IMR-90 (cell line): ENCODE measurements around the gene RPS6KA2. TPM values are rescaled to one million over a fixed set of nuclear protein-coding genes. Genes with fewer than 3 reads are reported as not detected.

Experiments used
- ATAC-seq: fragments of 200-7000 bp; cut with Tn5 transposase; 2 replicates; pipeline ENCODE4 v1.9.1; 2020; ENCODE audit warnings: low read depth, mild to moderate bottlenecking, moderate library complexity
- BruUV-seq: library from RNA; stranded (reverse); fragments of 400-500 nt; replicated peaks from 2 replicates; lab custom pipeline; 2021; lab: Mats Ljungman, UMichigan
- CTCF ChIA-PET: fragments of 300-600 bp; formaldehyde crosslinking; extraction: SDS; loops from one replicate; lab custom pipeline; 2021; ENCODE audit warnings: antibody characterized with exemption; lab: Yijun Ruan, JAX
- POLR2A ChIA-PET: fragments of 300-600 bp; sonication (Branson Sonifier 250); formaldehyde crosslinking; loops from one replicate; lab custom pipeline; 2022; ENCODE audit warnings: antibody characterized with exemption; ENCODE audit not compliant: unreplicated experiment; lab: Charles Lee
- DNase-seq: peaks from one replicate; pipeline ENCODE4 v3.0.0; 2013
- H2AFZ ChIP-seq: replicated peaks from 2 replicates; pipeline ENCODE3; 2013; ENCODE audit warnings: low read length, mild to moderate bottlenecking; ENCODE audit not compliant: poor library complexity
- H2AK5ac ChIP-seq: 2 replicates; pipeline ENCODE4 v1.6.1; 2013; ENCODE audit warnings: low read depth, low read length, inconsistent platforms
- H2AK9ac ChIP-seq: replicated peaks from 2 replicates; pipeline ENCODE3; 2013; ENCODE audit warnings: mild to moderate bottlenecking, low read depth, low read length, moderate library complexity; ENCODE audit not compliant: poor library complexity
- H2BK120ac ChIP-seq: 2 replicates; pipeline ENCODE4 v1.6.1; 2013; ENCODE audit warnings: low read depth, low read length, inconsistent platforms
- H2BK15ac ChIP-seq: 3 replicates; pipeline ENCODE4 v1.6.1; 2013; ENCODE audit warnings: low read depth, low read length, inconsistent platforms
- H2BK20ac ChIP-seq: 2 replicates; pipeline ENCODE4 v1.6.1; 2013; ENCODE audit warnings: low read depth, mild to moderate bottlenecking, inconsistent platforms, low read length, moderate library complexity
- H2BK5ac ChIP-seq: 2 replicates; pipeline ENCODE4 v1.6.1; 2013; ENCODE audit warnings: mild to moderate bottlenecking, low read depth, low read length, inconsistent platforms; ENCODE audit not compliant: poor library complexity, severe bottlenecking
- H3K14ac ChIP-seq: replicated peaks from 2 replicates; pipeline ENCODE4 v1.6.1; 2013; ENCODE audit warnings: low read depth, low read length, inconsistent platforms
- H3K18ac ChIP-seq: 2 replicates; pipeline ENCODE4 v1.6.1; 2013; ENCODE audit warnings: low read depth, low read length, control low read depth
- H3K23ac ChIP-seq: 2 replicates; pipeline ENCODE4 v1.6.1; 2013; ENCODE audit warnings: low read depth, low read length, inconsistent platforms
- H3K27ac ChIP-seq: 2 replicates; pipeline ENCODE4 v1.5.1; 2013; ENCODE audit warnings: mild to moderate bottlenecking, control low read depth, low read length; ENCODE audit not compliant: insufficient read depth
- H3K27me3 ChIP-seq: 2 replicates; pipeline ENCODE4 v1.6.1; 2013; ENCODE audit warnings: low read length; ENCODE audit not compliant: control insufficient read depth, insufficient read depth
- H3K36me3 ChIP-seq: 2 replicates; pipeline ENCODE4 v1.6.1; 2013; ENCODE audit warnings: low read length, mixed read lengths; ENCODE audit not compliant: control insufficient read depth, insufficient read depth
- H3K4ac ChIP-seq: 2 replicates; pipeline ENCODE4 v1.6.1; 2013; ENCODE audit warnings: low read depth, low read length, inconsistent platforms
- H3K4me1 ChIP-seq: 2 replicates; pipeline ENCODE4 v1.6.1; 2013; ENCODE audit warnings: low read length, mixed read lengths; ENCODE audit not compliant: control insufficient read depth, insufficient read depth
- H3K4me2 ChIP-seq: 2 replicates; pipeline ENCODE4 v1.6.1; 2013; ENCODE audit warnings: low read depth, mild to moderate bottlenecking, control low read depth, low read length, moderate library complexity
- H3K4me3 ChIP-seq: 2 replicates; pipeline ENCODE4 v1.5.1; 2013; ENCODE audit warnings: low read depth, mild to moderate bottlenecking, control low read depth, low read length, moderate library complexity; ENCODE audit not compliant: insufficient read depth
- H3K56ac ChIP-seq: 2 replicates; pipeline ENCODE4 v1.6.1; 2013; ENCODE audit warnings: low read length, inconsistent platforms; ENCODE audit not compliant: insufficient read depth; ENCODE audit errors: extremely low read depth
- H3K79me1 ChIP-seq, 2 experiments: 2 replicates each; pipeline ENCODE4 v1.6.1; 2013; ENCODE audit warnings: low read length in 2 of 2, inconsistent platforms in 1 of 2, low read depth in 1 of 2
- H3K9ac ChIP-seq: 2 replicates; pipeline ENCODE4 v1.6.1; 2013; ENCODE audit warnings: low read depth, low read length, control low read depth
- H3K9me1 ChIP-seq: 2 replicates; pipeline ENCODE4 v1.6.1; 2013; ENCODE audit warnings: low read length, inconsistent platforms; ENCODE audit not compliant: insufficient read depth
- H3K9me3 ChIP-seq: 2 replicates; pipeline ENCODE4 v1.6.1; 2013; ENCODE audit warnings: low read length; ENCODE audit not compliant: control insufficient read depth, insufficient read depth
- H4K20me1 ChIP-seq: 2 replicates; pipeline ENCODE4 v1.6.1; 2013; ENCODE audit warnings: low read length, inconsistent platforms; ENCODE audit not compliant: insufficient read depth
- H4K5ac ChIP-seq: 2 replicates; pipeline ENCODE4 v1.6.1; 2013; ENCODE audit warnings: mild to moderate bottlenecking, low read depth, low read length, control low read depth
- H4K8ac ChIP-seq, 2 experiments: 2 replicates each; pipeline ENCODE4 v1.6.1; 2013; ENCODE audit warnings: low read depth in 2 of 2, low read length in 2 of 2, control low read depth in 1 of 2, inconsistent platforms in 1 of 2
- H4K91ac ChIP-seq: 2 replicates; pipeline ENCODE4 v1.6.1; 2013; ENCODE audit warnings: low read depth, low read length, inconsistent platforms; ENCODE audit not compliant: insufficient read depth
- NFE2L2 ChIP-seq: fragments of 150-350 bp; IDR thresholded peaks from 2 replicates; pipeline ENCODE4 v1.6.1; 2016; ENCODE audit warnings: low read depth, mild to moderate bottlenecking, low read length
- USF2 ChIP-seq: fragments of 150-350 bp; IDR thresholded peaks from 2 replicates; pipeline ENCODE4 v1.6.1; 2017; ENCODE audit warnings: mild to moderate bottlenecking, antibody characterized with exemption, low read length, low read depth
- WGBS, 2 experiments: methylation state at CpG; one replicate each; pipeline versions ENCODE4 v1.1.5 to v1.1.7; 2013; ENCODE audit warnings: missing lambda C conversion rate in 2 of 2; ENCODE audit not compliant: insufficient read length in 1 of 2; ENCODE audit errors: extremely low coverage in 2 of 2; 5-methylcytosine and 5-hydroxymethylcytosine counted together
- dilution Hi-C: fragments of 300-500 bp; cut with HindIII; formaldehyde crosslinking; loops from one replicate; pipeline ENCODE4 v1.14.3; 2018; ENCODE audit warnings: low sequenced_read_pairs; ENCODE audit not compliant: unreplicated experiment
- in situ Hi-C: fragments of 300-500 bp; cut with MboI; formaldehyde crosslinking; loops from 3 replicates; pipeline ENCODE4 v1.14.3; 2019; ENCODE audit warnings: low sequenced_read_pairs, inconsistent platforms, mixed read lengths
- intact Hi-C: fragments of 100-400 bp; cut with micrococcal nuclease; formaldehyde crosslinking; loops from 2 replicates; pipeline ENCODE4 v1.10.0; 2022
- polyA plus RNA-seq, 3 experiments: library from polyadenylated mRNA; depleted of rRNA; stranded (reverse); fragments of >200 nt; gene quantifications; 2 replicates each; pipeline ENCODE4 v1.2.3, GENCODE V29; 2012; ENCODE audit warnings: low replicate concordance in 1 of 3
- total RNA-seq: library from RNA; depleted of rRNA; stranded (reverse); fragments of >200 nt; gene quantifications from 2 replicates; pipeline ENCODE4 v1.2.3, GENCODE V29; 2012

The RPS6KA2 gene
- total and polyA plus RNA-seq, 2 of the 4 experiments (the other 2 are of a cell fraction), result 26.9 to 31.3 TPM

- H3K79me1 ChIP-seq, result peaks cover 0 to 5% of the 10 kb centered on the region in 2 experiments; a peak in 2 of 4 replicates
- H4K8ac ChIP-seq, result no peak overlapping the region
- H4K91ac ChIP-seq, result no peak overlapping the region
- BruUV-seq, result no TSS peak
- H3K4me3 ChIP-seq, result no peak overlapping the region
- no peaks in the 10 kb centered on the region for H4K20me1 ChIP-seq
- no peak overlapping the region for H2AK5ac ChIP-seq
- H3K14ac ChIP-seq, result no peak overlapping the region
- H3K4me1 ChIP-seq, result no peaks in the 10 kb centered on the region
- dilution Hi-C loops (no loop called here), intact Hi-C loops (no loop called here), in situ Hi-C loops (no loop called here)
- no peaks in the 10 kb centered on the region for H3K9me1 ChIP-seq
- H3K36me3 ChIP-seq, result no peaks in the 10 kb centered on the region
- CTCF ChIA-PET, result interaction anchor here (0.9 kb wide), 1 partner anchor 66 kb away, joined by 3 read pairs; no protein-coding TSS in a partner anchor
- no peak for TF ChIP-seq USF2
- TF ChIP-seq NFE2L2, result no peak
- WGBS, 2 experiments, result no CpG with 5 or more reads among the region's 1 CpG
- no peak overlapping the region for H3K27ac ChIP-seq
- no peak overlapping the region for H3K23ac ChIP-seq
- no peak overlapping the region for H2AK9ac ChIP-seq
- H3K9me3 ChIP-seq, result no peaks in the 10 kb centered on the region
- H4K5ac ChIP-seq, result no peak overlapping the region
- no peak overlapping the region for H2AFZ ChIP-seq
- DNase-seq, result no peak
- H2BK120ac ChIP-seq, result no peak overlapping the region
- POLR2A ChIA-PET, result no interaction called here
- H2BK5ac ChIP-seq, result no peak overlapping the region
- H2BK15ac ChIP-seq, result no peak overlapping the region
- no peak overlapping the region for H2BK20ac ChIP-seq
- no peaks in the 10 kb centered on the region for H3K27me3 ChIP-seq
- H3K18ac ChIP-seq, result no peak overlapping the region
- ATAC-seq, result no peak
- H3K56ac ChIP-seq, result no peak overlapping the region
- H3K9ac ChIP-seq, result no peak overlapping the region
- no peak overlapping the region for H3K4me2 ChIP-seq
- no peak overlapping the region for H3K4ac ChIP-seq
Measured at GRCh38 chr6:166379103-166379586, 247.9 kb downstream of the RPS6KA2 start.
